Heart right ventricle (tissue), 16 donors: ENCODE data around the gene GDF9. TPM values are rescaled to one million over a fixed set of nuclear protein-coding genes. Genes with fewer than 3 reads are reported as not detected.

ENCODE experiments used
- ATAC-seq, 8 donors: fragments of 200-7000 bp; cut with Tn5 transposase; one replicate each; pipeline ENCODE4 v1.9.1; 2020; ENCODE audit warnings: mild to moderate bottlenecking in 8 of 8, moderate library complexity in 8 of 8, moderate number of reproducible peaks in 1 of 8
- DNase-seq, 2 donors: peaks; one replicate each; pipeline ENCODE4 v3.0.0-alpha.2; 2020
- H3K27ac ChIP-seq, 10 donors: fragments of 200-600 bp; sonication (generic) in 2 of 10; one replicate each; pipeline versions ENCODE4 v1.5.0 to v1.8.0; 2020 to 2022; ENCODE audit warnings: mild to moderate bottlenecking in 3 of 10
- H3K27me3 ChIP-seq, 7 donors: fragments of 200-600 bp; one replicate each; pipeline ENCODE4 v1.8.0; 2021 to 2022; ENCODE audit warnings: mild to moderate bottlenecking in 2 of 7
- H3K36me3 ChIP-seq, 9 donors: fragments of 200-600 bp; sonication (generic) in 1 of 9; one replicate each; pipeline versions ENCODE4 v1.5.0 to v1.8.0; 2020 to 2022; ENCODE audit warnings: mild to moderate bottlenecking in 2 of 9
- H3K4me1 ChIP-seq, 9 donors: fragments of 200-600 bp; sonication (generic) in 1 of 9; one replicate each; pipeline versions ENCODE4 v1.5.0 to v1.8.0; 2020 to 2022; ENCODE audit warnings: mild to moderate bottlenecking in 4 of 9
- H3K4me3 ChIP-seq, 10 donors: fragments of 200-600 bp; sonication (generic) in 2 of 10; one replicate each; pipeline versions ENCODE4 v1.5.0 to v1.8.0; 2020 to 2022; ENCODE audit warnings: mild to moderate bottlenecking in 7 of 10, moderate library complexity in 2 of 10
- H3K9me3 ChIP-seq, 11 donors: fragments of 200-600 bp in 10 of 11; sonication (generic) in 2 of 11; one replicate each; pipeline versions ENCODE4 v1.5.0 to v1.8.0; 2013 to 2022; ENCODE audit warnings: mild to moderate bottlenecking in 2 of 11, control low read depth in 1 of 11, moderate library complexity in 1 of 11
- WGBS, 2 donors: extraction: QIAGEN DNeasy Blood & Tissue Kit; methylation state at CpG; one replicate each; pipeline ENCODE4 v1.1.7; 2013; ENCODE audit warnings: inconsistent platforms in 1 of 2; 5-methylcytosine and 5-hydroxymethylcytosine counted together
- intact Hi-C, 10 donors: fragments of 100-400 bp; cut with DNase I; formaldehyde crosslinking; loops; one replicate each; pipeline versions ENCODE4 v1.11.1 to v1.14.2; 2022
- polyA plus RNA-seq, 2 donors: library from polyadenylated mRNA; stranded (reverse); fragments of 200-250 nt; gene quantifications; one replicate each; pipeline ENCODE4 v1.2.3, GENCODE V29; 2013
- total RNA-seq, 10 donors: library from RNA; stranded (reverse); fragmentation: NEBNext Ultra II Directional in 3 of 10; extraction: Animal tissue kit (Norgen Biotek cat#: 25700) in 3 of 10; gene quantifications; one replicate each; pipeline versions ENCODE4 v1.2.1 to v1.2.4, GENCODE V29; 2021 to 2023
- TF ChIP-seq, protein P1 (sequence below), 9 donors: fragments of 200-600 bp; sonication (generic) in 2 of 9; IDR thresholded peaks; one replicate each; pipeline versions ENCODE4 v1.5.0 to v1.8.0; 2021 to 2022; ENCODE audit warnings: antibody characterized with exemption in 9 of 9, mild to moderate bottlenecking in 5 of 9, moderate library complexity in 1 of 9
- donor health status: Arrhythmogenic right ventricular cardiomyopathy.
- donor health status: ischemic (EF 13 %, LVEDD 7.1; RV severe dilation, severe dysfunction).
- donor health status: healthy with polysubstance abuse.
- donor health status: DM: no; HTN: yes; CAD: no.
- donor health status: DM: no; HTN: no; CAD: no.
- donor health status: ischemic (EF 25% LVEDD 6.9; RV normal size, moderate dysfunction).
- donor health status: ischemic (EF 25% LVEDD 5.7; RV mildly dilated, moderate dysfunction).
- donor health status: healthy.
- donor health status: DM: yes; HTN: yes; CAD: no.
- donor health status: Ischemic cardiomyopathy.
- donor health status: ischemic (EF 35%, LVEDD 5.7; RV mildly dilated, moderate dysfunction).
- donor health status: nonischemic (EF 11% LVEDD 7.7; RV severe dilation, severe dysfunction).
- donor health status: DM: yes; HTN: yes; CAD: no.
- donor health status: PGD.
- donor health status: ischemic (EF 29% LVEDD 5.4; RV normal size, mild dysfunction).
- donor health status: nonischemic (EF 23%, LVEDD 6.1; RV moderate dilation, normal function).

GDF9 gene
- total and polyA plus RNA-seq, 12 donors: 0.10 to 0.82 (median 0.32) TPM; not detected in 1

DNA sequence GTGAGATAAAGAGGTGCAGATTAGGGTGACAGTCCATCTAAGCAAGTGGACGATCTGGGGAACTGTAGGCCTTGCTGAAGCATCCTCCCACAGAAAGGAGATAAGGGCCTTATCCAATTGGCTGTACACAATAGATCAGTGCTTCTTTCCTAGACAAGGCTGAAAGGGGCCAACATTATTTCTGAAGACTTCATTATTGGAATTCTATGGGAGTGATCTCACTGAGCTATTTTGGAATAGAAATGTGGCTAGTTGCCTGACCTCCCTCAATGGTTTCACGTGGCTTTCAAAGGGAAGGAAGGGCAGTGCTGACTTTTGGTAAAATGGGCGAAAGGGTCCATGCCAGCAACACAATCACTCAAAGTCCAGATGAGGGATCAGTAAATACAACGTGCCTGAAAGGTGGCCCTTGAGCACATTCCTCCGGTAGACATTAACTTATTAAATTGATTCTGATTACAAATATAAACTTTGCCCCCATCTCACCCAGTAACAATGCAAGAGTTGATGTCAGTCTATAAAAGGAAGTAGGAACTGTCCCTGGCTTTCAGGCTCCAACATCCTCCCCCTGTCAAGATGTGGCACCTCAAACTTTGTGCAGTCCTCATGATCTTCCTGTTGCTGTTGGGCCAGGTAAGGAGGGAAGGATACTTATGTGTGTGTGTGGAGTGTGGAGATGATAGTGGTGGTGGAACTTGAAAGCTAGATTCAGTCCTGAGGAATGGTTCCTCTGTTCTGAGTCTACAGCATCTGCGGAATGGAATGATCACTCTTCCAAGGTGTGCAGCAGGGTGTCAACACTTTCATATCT is 7.1 kb upstream of the GDF9 start, which contains the start of gene LEAP2:
TSS of gene LEAP2 (plus strand) at position 550 of the 811 bp plus-strand sequence. CDS start at position 577, 27 bp downstream.
- H3K9me3 ChIP-seq: no peaks in the 10 kb centered on the region
- peaks cover 0 to 96% (median 9%) of the 10 kb centered on the region in 9 donors for H3K36me3 ChIP-seq
- peak within 1 kb of the TSS in 8 of 10 donors; percentile 38 to 77 (median 55) for H3K27ac ChIP-seq
- no peaks in the 10 kb centered on the region for H3K27me3 ChIP-seq
- DNase-seq (peak in 1 of 2 donors; percentile 29), ATAC-seq (peak; percentile 18 to 73 (median 60))
- H3K4me3 ChIP-seq: no peak within 1 kb of the TSS
- intact Hi-C loops: no loop called here
- WGBS, 2 donors: 46 to 53% methylated on average over 6 of the region's 6 CpGs
- TF ChIP-seq, protein P1, sequence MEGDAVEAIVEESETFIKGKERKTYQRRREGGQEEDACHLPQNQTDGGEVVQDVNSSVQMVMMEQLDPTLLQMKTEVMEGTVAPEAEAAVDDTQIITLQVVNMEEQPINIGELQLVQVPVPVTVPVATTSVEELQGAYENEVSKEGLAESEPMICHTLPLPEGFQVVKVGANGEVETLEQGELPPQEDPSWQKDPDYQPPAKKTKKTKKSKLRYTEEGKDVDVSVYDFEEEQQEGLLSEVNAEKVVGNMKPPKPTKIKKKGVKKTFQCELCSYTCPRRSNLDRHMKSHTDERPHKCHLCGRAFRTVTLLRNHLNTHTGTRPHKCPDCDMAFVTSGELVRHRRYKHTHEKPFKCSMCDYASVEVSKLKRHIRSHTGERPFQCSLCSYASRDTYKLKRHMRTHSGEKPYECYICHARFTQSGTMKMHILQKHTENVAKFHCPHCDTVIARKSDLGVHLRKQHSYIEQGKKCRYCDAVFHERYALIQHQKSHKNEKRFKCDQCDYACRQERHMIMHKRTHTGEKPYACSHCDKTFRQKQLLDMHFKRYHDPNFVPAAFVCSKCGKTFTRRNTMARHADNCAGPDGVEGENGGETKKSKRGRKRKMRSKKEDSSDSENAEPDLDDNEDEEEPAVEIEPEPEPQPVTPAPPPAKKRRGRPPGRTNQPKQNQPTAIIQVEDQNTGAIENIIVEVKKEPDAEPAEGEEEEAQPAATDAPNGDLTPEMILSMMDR (IDR thresholded peaks at IDR 0.05): no peak
- peaks cover 0 to 63% (median 23%) of the 10 kb centered on the region in 9 donors for H3K4me1 ChIP-seq

DNA sequence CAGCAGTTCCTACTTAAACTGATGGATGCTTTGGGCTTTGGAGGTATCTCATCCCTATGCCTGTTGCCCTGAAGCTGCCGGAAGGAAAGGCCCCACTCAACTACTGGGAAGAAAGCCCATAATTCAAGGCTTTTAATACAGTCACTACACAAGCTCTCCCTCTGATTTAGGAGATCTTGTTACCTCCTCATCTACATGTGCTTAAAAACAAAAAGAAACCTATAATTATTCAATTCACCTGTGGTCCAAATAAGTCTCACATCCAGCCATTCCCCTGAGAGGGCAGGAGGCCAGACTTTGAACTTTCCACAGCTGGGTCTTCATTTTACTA is 6.5 kb upstream of the GDF9 start:
- 88 to 91% methylated on average over 1 of the region's 1 CpG for WGBS, 2 donors
- Histone ChIP-seq H3K9me3 (no peaks in the 10 kb centered on the region), H3K27ac (peak overlapping the region in 8 of 10 donors; percentile 38 to 77 (median 55)), H3K4me3 (no peak overlapping the region), H3K36me3 (peaks cover 0 to 96% (median 10%) of the 10 kb centered on the region in 9 donors), H3K27me3 (no peaks in the 10 kb centered on the region), H3K4me1 (peaks cover 0 to 63% (median 28%) of the 10 kb centered on the region in 9 donors)
- TF ChIP-seq, protein P1 (IDR thresholded peaks at IDR 0.05): no peak
- DNase-seq (no peak), ATAC-seq (peak in 2 of 8 donors; percentile 6 to 29)
- intact Hi-C loops: no loop called here

DNA sequence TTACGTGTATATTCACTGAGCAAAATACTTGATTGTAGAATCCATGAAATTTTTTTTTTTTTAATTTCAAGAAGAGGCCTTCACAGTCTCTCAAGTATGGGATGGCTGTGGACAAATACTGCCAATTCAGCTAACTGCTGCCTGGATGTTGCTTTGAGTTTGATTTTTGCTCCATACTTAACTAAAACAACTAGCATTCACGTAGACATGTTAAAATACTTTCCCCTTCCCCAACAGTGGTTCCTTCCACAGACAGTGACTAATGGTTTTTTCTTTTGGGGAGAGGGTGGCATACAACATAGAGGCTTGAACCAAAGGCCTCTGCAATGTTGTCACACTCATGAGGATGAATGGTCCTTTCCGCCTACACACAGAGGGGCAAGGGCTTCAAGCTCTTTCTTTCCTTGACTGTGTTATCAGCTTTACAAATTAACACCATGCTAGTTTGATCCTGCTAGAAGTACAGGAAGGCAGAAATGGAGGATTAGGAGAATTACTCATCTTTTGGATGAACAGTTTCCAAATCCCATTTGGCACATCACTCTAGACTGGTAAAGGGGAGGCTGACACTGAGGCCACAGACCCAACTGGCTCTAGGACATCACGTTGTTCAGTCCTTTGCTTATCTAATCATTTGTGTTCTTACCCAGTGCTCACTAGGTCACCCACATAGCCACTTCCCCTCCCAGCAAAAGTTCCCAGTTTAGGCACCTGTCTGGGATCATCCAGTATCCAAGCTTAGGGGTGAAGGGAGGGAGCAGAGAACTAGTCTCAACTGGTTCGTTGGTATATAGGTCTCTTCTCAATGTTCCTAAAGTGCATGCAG is 5.4 kb upstream of the GDF9 start:
- Histone ChIP-seq H3K9me3 (no peaks in the 10 kb centered on the region), H3K4me1 (peaks cover 0 to 60% (median 34%) of the 10 kb centered on the region in 9 donors), H3K4me3 (no peak overlapping the region), H3K27ac (peak overlapping the region in 6 of 10 donors; percentile 38 to 77 (median 63)), H3K27me3 (no peaks in the 10 kb centered on the region), H3K36me3 (peaks cover 0 to 90% (median 10%) of the 10 kb centered on the region in 9 donors)
- intact Hi-C loops: no loop called here
- TF ChIP-seq, protein P1 (IDR thresholded peaks at IDR 0.05): no peak
- DNase-seq (no peak), ATAC-seq (peak in 4 of 8 donors; percentile 9 to 54 (median 46))
- WGBS, 2 donors: 75 to 79% methylated on average over 5 of the region's 5 CpGs

DNA sequence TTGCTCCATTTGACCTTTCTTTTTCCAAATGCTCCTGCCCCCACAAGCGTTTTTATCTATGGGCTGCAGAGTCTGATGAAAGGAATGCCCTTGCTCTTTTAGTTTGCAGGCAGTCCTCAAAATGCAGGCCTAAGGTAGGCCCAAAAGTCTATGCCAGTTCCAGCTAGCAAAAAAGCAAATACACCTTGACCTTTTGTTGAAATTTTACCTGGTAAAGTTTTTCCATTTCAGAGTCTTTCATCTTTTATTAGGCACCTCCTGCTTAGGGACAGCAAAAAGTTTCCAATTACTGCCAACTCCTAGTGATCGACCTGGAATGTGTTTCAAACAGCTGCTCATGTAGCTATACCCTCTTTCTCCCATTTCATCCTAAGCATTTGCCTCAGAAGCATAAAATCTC is 4.5 kb upstream of the GDF9 start:
- ATAC-seq (no peak), DNase-seq (no peak)
- intact Hi-C loops: no loop called here
- H3K9me3 ChIP-seq: no peaks in the 10 kb centered on the region
- peak overlapping the region in 4 of 10 donors; percentile 35 to 77 (median 54) for H3K27ac ChIP-seq
- TF ChIP-seq, protein P1 (IDR thresholded peaks at IDR 0.05): no peak
- peaks cover 3 to 59% (median 34%) of the 10 kb centered on the region in 9 donors for H3K4me1 ChIP-seq
- H3K36me3 ChIP-seq: peaks cover 0 to 81% (median 10%) of the 10 kb centered on the region in 9 donors
- no peaks in the 10 kb centered on the region for H3K27me3 ChIP-seq
- no peak overlapping the region for H3K4me3 ChIP-seq
- whole genome bisulfite sequencing, 2 donors: 60 to 63% methylated on average over 2 of the region's 2 CpGs
